ENCODE measurements around the gene CLDN6.
A peak's percentile ranks its signal among the peaks of the same experiment; 100 is the strongest.
"Not testable (repeated sequence)": the region's sequence is repeated elsewhere in the genome, so short reads cannot be mapped to it uniquely, and the experiment has no call there.

CLDN6 gene, protein sequence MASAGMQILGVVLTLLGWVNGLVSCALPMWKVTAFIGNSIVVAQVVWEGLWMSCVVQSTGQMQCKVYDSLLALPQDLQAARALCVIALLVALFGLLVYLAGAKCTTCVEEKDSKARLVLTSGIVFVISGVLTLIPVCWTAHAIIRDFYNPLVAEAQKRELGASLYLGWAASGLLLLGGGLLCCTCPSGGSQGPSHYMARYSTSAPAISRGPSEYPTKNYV

DNA sequence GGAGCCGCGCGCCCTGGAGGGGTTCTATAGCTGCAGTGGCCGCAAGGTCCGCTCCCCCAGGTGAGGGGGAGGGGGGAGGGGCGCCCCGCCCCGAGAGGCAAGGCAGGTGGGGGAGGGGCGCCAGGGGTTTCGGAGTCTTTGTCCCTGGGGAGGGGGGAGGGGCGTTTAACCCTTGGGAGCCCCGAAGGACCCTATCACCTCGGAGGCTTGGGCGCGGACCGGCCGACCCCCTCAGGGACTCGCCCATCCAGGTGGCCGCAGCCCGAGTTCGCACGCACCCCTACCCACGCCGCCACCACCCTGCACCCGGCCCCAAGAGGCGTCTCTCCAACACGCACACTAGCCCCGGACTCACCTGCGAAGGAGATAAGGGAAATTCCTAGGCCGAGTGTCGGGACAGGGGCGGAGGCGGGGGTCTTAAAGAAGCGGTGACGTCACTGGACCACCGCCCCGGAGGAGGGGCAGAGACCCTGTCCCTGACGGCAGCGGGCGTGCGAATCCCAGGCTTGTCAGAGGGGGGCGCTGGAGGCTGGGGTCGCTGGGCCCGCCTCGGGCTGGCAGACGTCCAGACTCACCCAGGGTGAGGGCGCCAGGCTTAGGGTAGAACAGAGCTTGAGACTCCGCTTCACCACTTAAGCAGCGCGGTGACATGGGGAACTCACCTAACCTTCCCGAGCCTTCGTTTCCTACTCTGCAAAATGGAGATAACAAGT, at the start of gene CLDN6:
TSS of gene CLDN6 (minus strand) at position 390 of the 713 bp plus-strand sequence. CDS start 2,162 bp downstream, outside the sequence.
- DNase-seq (ENCODE audit: low read depth in 2 of 2, low spot score in 1 of 2), result no peak

DNA sequence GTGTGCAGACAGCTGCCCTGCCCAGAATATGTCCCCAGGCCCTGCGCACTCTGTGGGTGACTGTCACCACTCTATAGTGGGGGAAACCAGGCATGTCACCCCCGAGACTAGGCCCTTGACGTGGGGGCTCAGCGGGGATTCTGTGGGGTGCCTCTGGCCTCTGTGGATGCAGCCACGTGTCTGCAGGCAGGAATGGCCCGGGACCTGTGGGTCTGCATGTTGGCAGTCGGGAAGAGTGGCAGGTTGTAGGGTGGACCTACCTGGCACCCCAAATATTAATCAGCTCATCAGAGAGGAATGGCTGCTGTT, 48.4 kb upstream of the CLDN6 start:
- DNase-seq (ENCODE audit: low read depth in 2 of 2, low spot score in 1 of 2), result no peak

DNA sequence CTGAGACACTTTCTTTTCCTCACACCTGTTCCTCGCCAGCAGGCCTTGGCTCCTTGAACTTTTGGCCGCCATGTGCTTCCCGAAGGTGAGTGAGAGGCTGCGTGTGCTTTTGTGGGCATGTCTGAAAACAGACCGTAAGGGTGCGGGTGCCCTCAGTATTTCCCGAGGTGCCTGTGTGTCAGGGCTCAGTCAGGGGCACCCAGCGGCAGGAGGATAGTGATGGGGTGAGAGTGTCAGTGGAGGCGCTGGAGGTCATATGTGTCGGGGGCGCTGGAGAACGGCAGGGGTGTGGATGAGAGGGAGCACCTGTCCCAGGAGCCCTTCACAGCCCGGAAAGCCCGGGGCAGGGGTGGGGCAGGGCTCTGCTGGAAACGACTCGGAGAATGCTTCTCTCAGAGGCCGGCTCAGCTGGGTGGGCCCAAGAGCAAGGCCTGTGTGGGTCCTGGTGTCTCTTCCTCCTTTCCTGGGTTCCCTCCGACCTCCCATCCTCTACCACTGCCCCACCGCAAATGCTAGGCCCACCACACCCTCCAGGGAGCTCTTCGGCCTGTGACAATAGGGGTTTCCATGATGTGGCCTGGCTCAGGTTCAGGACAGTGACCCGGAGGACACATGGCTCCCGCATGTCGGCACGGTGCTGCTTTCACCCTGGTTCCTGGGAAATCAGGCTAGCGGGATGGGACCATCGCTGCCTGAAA, 47.9 kb upstream of the CLDN6 start:
- no peak for DNase-seq (ENCODE audit: low read depth in 2 of 2, low spot score in 1 of 2)

DNA sequence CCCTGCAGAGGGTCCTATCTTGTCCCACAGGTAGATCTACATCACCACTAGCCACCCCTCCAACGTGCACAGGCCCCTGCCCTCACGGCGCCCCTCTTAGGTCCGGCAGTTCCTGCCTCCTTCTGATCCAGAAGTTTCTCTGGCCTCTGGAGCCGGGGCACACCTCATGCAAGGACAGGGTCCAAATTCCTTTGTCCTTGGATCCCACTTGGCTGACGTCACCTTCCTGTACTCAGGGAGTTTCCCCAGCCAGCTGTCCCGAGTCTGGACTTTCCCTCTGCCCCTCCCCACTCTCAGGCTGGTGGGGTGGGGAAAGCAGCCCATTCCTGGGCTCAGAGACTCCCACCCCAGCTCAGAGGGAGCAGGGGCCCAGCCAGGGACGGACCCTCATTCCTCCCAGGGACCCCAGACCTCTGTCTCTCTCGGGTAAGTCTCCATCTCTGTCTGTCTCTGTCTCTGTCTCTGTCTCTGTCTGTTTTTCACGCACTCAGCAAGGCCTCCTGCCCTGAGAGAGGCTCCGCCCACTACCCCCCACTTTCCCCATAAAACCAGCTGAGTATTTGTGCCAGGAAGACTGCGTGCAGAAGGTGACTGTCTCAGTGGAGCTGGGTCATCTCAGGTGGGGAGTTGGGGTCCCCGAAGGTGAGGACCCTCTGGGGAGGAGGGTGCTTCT, 47.2 kb upstream of the CLDN6 start, which contains the start of gene IL32:
TSS of gene IL32 (plus strand) at position 572 of the 673 bp plus-strand sequence. CDS start 172 bp downstream, outside the sequence.
- DNase-seq (ENCODE audit: low read depth in 2 of 2, low spot score in 1 of 2), result no peak

DNA sequence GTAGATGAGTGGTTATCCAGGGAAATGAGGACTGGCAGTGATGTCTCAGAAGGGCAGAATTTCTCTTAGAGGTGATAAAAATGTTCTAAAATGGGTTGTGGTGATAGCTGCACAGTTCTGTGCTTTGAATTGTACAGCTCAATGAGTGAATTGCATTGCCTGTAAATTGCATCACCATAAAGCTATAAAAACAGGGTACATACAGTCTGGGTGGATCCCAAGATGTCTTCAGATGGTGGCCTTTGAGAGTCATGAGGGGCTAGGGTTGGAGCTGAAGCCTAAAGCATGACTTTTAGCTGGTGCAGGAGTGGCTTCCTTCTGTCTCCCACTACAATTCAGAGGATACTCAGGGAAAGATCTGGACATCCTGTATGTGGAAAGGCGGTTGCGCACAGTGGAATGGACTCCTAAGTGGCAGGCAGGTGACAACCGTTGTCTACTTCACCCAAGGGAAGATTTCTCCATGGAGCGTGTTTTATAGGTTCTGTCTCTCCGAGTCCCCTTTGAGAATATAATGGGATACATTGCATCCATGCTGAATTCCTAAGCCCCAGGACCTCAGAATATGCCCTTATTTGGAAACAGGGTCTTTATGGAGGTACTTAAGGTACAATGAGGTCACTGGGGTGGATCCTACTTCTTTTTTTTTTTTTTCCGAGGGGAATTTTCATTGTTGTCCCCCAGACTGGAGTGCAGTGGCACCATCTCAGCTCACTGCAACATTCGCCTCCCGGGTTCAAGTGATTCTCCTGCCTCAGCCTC, 45.8 kb upstream of the CLDN6 start:
- no peak for DNase-seq (ENCODE audit: low read depth in 2 of 2, low spot score in 1 of 2)

DNA sequence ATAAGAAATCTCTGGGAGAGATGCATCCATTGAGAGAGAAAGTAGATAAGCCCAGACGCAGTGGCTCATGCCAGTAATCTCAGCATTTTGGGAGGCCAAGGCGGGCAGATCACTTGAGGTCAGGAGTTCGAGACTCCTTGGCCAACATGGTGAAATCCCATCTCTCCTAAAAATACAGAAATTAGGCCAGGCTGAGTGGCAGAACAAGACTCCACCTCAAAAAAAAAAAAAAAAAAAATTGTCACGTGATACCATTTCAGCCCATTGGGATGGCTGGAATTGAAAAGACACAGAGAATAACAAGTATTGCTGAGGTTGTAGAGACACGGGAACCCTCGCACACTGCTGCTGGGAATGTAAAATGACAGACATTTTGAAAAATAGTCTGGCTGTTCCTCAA, 44.6 kb upstream of the CLDN6 start:
- no peak for DNase-seq (ENCODE audit: low read depth in 2 of 2, low spot score in 1 of 2)

DNA sequence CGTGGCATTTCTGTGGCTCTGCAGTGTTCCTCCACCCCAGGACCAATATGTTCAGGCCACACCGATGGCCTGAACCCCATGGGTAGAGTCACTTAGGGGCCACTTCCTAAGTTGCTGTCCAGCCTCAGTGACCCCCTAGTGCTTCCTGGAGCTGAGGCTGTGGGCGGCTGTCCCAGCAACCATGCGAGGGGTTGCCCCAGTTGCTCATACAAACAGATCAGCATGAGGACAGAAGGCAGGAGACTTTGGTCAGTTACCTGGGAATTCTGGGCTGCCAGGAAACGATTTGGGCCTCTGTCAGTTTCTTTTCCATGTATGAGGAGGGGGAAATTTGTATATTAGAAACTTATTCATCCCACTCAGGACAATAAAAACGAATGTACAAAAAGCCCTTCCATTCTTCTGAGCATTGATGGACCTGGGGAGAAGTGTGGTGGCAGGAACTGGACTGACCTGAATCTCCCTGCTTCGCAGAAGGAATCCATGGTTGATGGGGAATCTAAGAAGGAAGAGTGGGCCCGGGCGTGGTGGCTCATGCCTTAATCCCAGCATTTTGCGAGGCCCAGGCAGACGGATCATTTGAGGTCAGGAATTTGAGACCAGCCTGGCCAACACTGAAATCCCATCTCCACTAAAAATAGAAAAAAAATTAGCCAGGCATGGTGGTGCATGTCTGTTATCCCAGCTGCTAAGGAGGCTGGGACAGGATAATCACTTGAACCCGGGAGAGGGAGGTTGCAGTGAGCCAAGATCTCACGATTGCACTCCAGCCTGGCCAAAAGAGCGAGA, 42.5 kb upstream of the CLDN6 start:
- no peak for DNase-seq (ENCODE audit: low read depth in 2 of 2, low spot score in 1 of 2)

DNA sequence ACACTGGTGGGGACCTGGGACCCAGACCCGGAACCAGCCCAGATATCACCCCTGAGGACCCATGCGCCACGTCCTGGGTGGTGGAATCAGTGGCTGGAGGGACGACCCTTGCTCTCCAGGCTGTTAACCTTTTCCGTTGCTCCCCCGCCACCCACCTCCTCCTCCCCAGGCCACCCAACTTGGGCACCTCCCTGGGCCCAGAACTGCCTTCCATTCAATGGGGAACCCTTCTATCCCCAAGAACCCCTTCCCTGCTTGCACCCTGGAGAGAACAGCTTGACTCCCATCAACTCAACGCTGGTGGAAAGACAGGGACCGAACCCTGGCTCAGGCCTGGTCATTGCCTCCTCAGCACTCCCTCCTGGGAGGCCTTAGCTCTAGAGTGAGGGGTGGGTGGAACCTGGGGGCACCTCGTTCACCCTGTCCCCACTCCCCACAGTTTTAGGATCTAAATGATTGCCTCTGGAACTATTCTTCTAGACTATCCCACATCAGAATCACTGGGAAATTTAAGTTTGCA, 41.8 kb upstream of the CLDN6 start:
- no peak for DNase-seq (ENCODE audit: low read depth in 2 of 2, low spot score in 1 of 2)

DNA sequence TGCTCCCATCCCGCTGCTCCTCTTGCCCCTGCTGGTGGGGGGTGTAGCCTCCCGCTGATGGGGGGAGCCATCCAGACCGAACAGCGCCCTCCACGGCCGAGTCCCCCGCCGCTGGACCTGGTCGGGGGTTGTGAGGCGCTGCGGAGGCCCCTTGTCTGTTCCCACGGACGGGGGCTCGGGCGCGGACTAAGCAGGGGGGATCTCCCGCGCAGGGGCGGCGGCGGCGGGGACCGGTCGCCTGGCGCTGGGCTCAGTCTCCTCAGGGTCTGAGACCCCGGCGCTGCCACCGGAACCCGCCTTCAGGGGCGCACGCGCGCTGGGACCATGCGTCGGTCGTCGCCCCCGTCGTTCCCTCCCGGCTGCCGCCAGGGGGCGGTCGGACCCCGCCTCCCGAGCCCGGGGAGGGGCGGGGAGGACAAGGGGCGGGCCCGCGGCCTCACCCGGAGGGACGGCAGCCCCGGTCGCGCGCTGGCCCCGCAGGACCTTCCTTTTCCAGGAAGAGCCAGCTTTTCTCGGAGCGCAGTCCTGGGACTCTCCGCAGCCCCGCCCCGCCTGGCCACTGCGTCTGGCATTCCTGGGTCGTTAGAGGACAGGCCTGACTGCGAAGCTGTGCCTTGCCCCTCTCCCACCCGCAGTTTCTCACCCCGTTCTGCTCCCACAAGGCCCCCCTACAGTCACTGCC, 41.2 kb upstream of the CLDN6 start:
- DNase-seq (ENCODE audit: low read depth in 2 of 2, low spot score in 1 of 2), result peak; percentile 61 to 69

DNA sequence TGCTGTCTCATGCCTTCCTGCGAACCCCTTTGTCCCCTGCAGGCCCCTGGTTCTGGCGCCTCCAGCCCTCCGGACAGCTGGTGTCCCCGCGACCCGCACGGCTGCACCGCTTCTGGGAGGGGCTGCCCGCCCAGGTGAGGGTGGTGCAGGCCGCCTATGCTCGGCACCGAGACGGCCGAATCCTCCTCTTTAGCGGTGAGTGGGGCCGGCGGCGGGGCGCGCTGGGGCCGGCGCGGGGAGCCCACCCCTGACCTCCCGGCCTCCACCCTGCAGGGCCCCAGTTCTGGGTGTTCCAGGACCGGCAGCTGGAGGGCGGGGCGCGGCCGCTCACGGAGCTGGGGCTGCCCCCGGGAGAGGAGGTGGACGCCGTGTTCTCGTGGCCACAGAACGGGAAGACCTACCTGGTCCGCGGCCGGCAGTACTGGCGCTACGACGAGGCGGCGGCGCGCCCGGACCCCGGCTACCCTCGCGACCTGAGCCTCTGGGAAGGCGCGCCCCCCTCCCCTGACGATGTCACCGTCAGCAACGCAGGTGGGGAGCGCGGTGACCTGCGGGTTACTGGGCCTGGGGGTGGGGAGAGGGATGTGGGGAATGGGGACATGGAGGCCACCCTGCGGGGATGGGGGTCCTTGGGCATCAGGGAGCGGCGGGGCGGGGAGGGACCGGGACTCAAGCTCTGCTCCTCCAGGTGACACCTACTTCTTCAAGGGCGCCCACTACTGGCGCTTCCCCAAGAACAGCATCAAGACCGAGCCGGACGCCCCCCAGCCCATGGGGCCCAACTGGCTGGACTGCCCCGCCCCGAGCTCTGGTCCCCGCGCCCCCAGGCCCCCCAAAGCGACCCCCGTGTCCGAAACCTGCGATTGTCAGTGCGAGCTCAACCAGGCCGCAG, 40.4 kb upstream of the CLDN6 start:
- DNase-seq (ENCODE audit: low read depth in 2 of 2, low spot score in 1 of 2), result no peak

DNA sequence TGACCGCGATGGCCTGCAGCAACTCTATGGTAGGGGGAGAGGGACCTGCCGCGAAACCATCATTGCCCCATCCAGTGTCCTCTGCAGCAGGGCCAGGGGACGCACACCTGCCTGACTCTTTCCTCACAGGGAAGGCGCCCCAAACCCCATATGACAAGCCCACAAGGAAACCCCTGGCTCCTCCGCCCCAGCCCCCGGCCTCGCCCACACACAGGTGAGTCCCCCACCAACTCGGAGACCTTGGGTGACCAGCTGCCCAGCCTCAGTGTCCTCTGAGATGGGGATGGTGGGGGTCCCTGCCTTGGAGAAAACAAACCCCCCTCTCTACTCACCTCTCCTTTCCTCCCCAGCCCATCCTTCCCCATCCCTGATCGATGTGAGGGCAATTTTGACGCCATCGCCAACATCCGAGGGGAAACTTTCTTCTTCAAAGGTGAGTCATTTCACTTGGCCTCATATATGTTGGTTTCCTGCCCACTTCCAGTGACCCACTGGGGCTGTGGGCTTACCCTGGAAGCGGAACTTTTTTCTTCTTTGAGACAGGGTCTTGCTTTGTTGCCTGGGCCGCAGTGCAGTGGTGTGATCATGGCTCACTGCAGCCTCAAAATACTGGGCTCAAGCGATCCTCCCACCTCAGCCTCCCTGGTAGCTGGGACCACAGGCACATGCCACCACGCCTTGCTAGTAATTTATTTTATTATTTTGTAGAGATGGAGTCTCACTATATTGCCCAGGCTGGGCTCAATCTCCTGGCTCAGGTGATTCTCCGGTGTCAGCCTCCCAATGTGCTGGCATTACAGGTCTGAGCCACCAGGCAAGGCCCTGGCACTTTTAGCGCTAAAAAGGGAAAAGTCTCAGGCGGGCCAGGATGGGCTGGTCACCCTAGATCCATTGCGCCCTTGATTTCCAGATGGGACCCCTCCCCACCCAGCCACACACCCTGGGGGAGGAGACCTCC, 39.5 kb upstream of the CLDN6 start:
- DNase-seq (ENCODE audit: low read depth in 2 of 2, low spot score in 1 of 2), result no peak

DNA sequence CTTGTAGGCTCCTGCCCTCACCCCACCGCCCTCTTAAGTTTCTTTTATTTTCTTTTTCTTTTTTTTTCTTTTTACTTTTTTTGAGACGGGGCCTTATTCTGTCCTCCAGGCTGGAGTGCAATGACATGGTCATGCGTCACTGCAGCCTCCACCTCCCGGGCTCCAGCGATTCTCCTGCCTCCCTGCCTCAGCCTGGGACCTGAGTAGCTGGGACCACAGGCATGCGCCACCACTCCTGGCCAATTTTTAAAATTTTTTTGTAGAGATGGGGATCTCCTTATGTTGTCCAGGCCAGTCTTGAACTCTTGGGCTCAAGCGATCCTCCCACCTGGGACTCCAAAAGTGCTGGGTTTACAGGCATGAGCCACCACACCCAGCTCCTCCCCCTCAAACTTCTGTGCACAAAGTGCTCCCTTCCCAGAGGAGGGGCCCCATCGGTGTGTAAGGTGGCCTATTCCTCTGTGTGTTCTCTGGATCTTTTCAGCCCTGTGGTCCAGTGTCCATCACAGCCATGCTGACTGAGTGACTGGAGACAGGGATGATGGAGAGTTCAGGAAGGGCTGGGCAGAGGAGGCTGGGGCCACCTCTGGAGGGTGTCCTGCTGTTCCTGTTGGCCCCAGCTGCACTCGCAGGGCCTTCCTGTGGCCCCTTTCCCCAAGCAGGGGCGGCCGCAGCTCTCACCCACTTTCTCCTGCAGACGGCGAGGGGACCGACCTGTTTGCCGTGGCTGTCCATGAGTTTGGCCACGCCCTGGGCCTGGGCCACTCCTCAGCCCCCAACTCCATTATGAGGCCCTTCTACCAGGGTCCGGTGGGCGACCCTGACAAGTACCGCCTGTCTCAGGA, 38.6 kb upstream of the CLDN6 start:
- DNase-seq (ENCODE audit: low read depth in 2 of 2, low spot score in 1 of 2), result no peak

DNA sequence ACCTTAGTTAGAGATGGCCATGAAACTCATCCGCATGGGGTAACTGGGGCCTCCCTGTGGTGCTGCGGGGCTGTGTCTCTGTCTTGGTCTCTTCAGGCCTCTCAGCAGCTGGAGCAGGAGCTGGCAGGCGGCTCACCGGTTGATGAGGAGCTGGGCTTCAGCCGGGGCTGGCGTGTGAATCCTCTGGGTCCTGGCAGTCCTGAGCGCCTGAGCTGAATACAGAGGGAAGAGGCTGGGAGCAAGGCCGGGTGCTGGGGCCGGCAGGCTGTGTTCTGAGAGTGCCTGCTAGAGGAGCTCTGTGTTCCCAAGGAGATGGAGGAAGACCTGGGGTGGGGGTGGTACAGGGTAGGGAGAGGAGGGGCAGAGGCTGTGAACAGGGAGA, 37.7 kb upstream of the CLDN6 start:
- not testable (repeated sequence) for DNase-seq (ENCODE audit: low read depth in 2 of 2, low spot score in 1 of 2)

DNA sequence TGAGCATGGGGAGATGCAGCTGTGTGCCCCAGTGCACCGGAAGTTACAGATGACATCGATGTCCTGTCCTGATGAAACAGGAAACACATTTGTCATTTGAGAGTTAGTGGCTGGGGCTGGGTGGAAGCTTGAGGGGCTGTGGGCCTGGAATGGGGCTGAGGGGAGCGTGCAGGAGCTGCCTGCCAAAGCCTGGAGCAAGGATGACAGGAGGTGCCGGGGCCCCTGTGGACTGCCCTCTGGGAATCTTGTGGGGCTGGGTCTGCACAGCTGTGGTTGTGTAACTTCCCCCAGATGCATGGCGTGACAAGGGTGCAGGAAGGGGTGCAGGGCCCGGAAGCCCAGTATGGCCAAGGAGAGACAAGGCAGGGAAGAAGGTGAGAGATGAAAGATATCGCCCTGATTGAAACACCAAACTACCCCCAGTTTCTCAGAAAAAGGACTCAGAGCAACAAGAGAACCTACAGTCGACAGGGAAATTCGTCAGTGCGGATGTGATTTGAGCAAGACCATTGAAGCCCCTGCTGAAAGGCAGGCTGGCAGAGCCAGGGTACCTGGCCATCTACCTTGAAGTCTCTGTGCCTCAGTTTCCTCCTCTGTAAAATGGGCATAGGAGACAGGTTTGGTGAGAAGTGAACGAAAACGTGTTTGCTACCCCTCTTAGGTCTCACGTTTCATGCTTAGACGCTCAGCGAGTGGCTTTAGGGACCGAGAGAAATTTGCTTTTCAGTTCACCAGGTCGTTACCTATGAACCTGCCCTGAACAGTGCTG, 37.2 kb upstream of the CLDN6 start:
- DNase-seq (ENCODE audit: low read depth in 2 of 2, low spot score in 1 of 2), result no peak

DNA sequence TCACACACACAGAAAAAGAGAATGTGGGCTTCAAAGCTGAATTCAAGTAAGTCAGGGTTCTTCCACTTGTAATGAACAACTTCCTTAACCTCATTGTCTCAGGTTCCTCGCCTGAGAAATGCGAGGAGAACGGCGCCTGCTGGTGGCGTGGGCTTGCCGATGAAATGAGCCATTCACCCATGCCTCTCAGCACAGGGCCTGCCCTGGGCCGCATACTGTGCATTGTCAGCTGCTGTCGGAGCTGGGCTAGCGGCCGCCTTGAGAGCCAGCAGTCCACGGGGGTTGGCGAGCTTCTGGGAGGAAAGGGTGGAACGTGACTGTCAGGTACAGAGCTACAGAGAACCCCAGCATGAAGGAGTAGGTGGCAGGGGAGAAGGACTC, 35.3 kb upstream of the CLDN6 start:
- not testable (repeated sequence) for DNase-seq (ENCODE audit: low read depth in 2 of 2, low spot score in 1 of 2)

Data from stimulated activated CD8-positive, alpha-beta memory T cell treated with anti-CD3 and anti-CD28 coated beads, Interleukin-4, amount 100 ng/mL, for 4 hours (primary cell).